PC-3 (cell line): ENCODE results near the gene STOX2. TPM values are rescaled to one million over a fixed set of nuclear protein-coding genes. Genes with fewer than 3 reads are reported as not detected.

Experiments used
- ATAC-seq: fragments of 200-7000 bp; cut with Tn5 transposase; 2 replicates; pipeline ENCODE4 v1.9.1; 2020; ENCODE audit warnings: mild to moderate bottlenecking, moderate library complexity
- BruUV-seq: library from RNA; stranded (reverse); fragments of 400-500 nt; replicated peaks from 2 replicates; lab custom pipeline; 2021; lab: Mats Ljungman, UMichigan
- CTCF ChIA-PET: fragments of 300-600 bp; sonication (Branson Sonifier 250); formaldehyde crosslinking; loops from one replicate; lab custom pipeline; 2022; ENCODE audit warnings: antibody characterized with exemption; lab: Charles Lee
- POLR2A ChIA-PET: fragments of 300-600 bp; sonication (Branson Sonifier 250); formaldehyde crosslinking; loops from one replicate; lab custom pipeline; 2022; ENCODE audit warnings: antibody characterized with exemption; ENCODE audit not compliant: unreplicated experiment; lab: Charles Lee
- DNase-seq: peaks from one replicate; pipeline ENCODE4 v3.0.0-alpha.2; 2015
- H2AFZ ChIP-seq: fragments of 300-600 bp; sonication (generic); 2 replicates; pipeline ENCODE4 v1.6.0; 2016; ENCODE audit warnings: antibody characterized with exemption, low read length
- H3F3A ChIP-seq: fragments of 300-600 bp; sonication (generic); one replicate; pipeline ENCODE4 v1.6.0; 2017; ENCODE audit warnings: antibody characterized with exemption, low read length, control low read depth, mild to moderate bottlenecking; ENCODE audit not compliant: unreplicated experiment
- H3K27ac ChIP-seq: fragments of 300-600 bp; sonication (generic); 2 replicates; pipeline ENCODE4 v1.5.1; 2016; ENCODE audit warnings: mild to moderate bottlenecking, low read length
- H3K27me3 ChIP-seq: fragments of 300-600 bp; sonication (generic); 2 replicates; pipeline ENCODE4 v1.6.1; 2016; ENCODE audit warnings: low read length, mixed read lengths
- H3K36me3 ChIP-seq: fragments of 300-600 bp; sonication (generic); 2 replicates; pipeline ENCODE4 v1.6.1; 2016; ENCODE audit warnings: low read depth, mixed run types, low read length, mixed read lengths
- H3K4me1 ChIP-seq: fragments of 300-600 bp; sonication (generic); 2 replicates; pipeline ENCODE4 v1.5.1; 2016; ENCODE audit warnings: low read length; ENCODE audit not compliant: insufficient read depth
- H3K4me2 ChIP-seq: fragments of 300-600 bp; sonication (generic); 2 replicates; pipeline ENCODE4 v1.6.0; 2016; ENCODE audit warnings: low read length
- H3K4me3 ChIP-seq: fragments of 300-600 bp; sonication (generic); 2 replicates; pipeline ENCODE4 v1.5.1; 2016; ENCODE audit warnings: mild to moderate bottlenecking, low read length, mixed read lengths
- H3K79me2 ChIP-seq: fragments of 300-600 bp; sonication (generic); 2 replicates; pipeline ENCODE4 v1.6.1; 2017; ENCODE audit warnings: low read length, mixed read lengths
- H3K9ac ChIP-seq: fragments of 300-600 bp; sonication (generic); 2 replicates; pipeline ENCODE4 v1.6.0; 2016; ENCODE audit warnings: mild to moderate bottlenecking, low read length
- H3K9me2 ChIP-seq: fragments of 300-600 bp; sonication (generic); replicated peaks from 2 replicates; pipeline ENCODE4 v1.6.1; 2016; ENCODE audit warnings: mixed run types, low read length, mixed read lengths
- H3K9me3 ChIP-seq: fragments of 300-600 bp; sonication (generic); 2 replicates; pipeline ENCODE4 v1.6.1; 2016; ENCODE audit warnings: low read length, mixed read lengths
- H4K20me1 ChIP-seq: fragments of 300-600 bp; sonication (generic); 2 replicates; pipeline ENCODE4 v1.6.1; 2016; ENCODE audit warnings: low read length, mixed read lengths
- EZH2 ChIP-seq: fragments of 300-600 bp; sonication (generic); IDR thresholded peaks from one replicate; pipeline ENCODE4 v1.6.1; 2017; ENCODE audit warnings: antibody characterized with exemption, mild to moderate bottlenecking, low read length; ENCODE audit not compliant: unreplicated experiment
- EZH2phosphoT487 ChIP-seq: fragments of 300-600 bp; sonication (generic); IDR thresholded peaks from 2 replicates; pipeline ENCODE4 v1.6.1; 2018; ENCODE audit warnings: mild to moderate bottlenecking, antibody characterized with exemption, low read length, borderline replicate concordance
- intact Hi-C: fragments of 100-400 bp; cut with micrococcal nuclease; formaldehyde crosslinking; loops from 2 replicates; pipeline ENCODE4 v1.9.0; 2023
- total RNA-seq: library from RNA; depleted of rRNA; stranded (reverse); fragments of >200 nt; gene quantifications from 2 replicates; pipeline ENCODE4 v1.2.3, GENCODE V29; 2014
- TF ChIP-seq, protein P1 (sequence below): fragments of 300-600 bp; sonication (generic); conservative IDR thresholded peaks from 2 replicates; pipeline ENCODE4 v1.5.1; 2017; ENCODE audit warnings: antibody characterized with exemption, low read depth, mild to moderate bottlenecking, low read length

Gene STOX2
- total RNA-seq, 1 experiment from 2014 or later = 3.6 TPM

DNA sequence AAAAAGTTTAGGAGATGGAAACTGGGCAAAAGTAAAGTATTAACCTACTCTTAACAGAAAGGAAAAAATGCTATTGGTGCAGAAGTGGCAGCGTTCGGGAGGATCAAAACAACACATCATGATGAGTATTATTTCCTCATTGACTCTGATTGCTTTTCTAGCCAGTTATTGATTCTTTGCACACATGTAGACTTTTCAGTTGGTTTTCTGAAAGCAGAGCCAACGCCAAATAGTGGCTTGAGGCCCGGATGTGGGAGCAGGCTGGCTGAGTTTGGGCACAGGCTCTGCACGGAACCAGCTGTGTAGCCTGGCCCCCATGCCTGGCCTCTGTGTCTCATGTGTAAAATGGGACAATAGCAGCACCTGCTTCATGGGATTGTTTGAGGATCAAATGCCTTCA, 21.8 kb downstream of the STOX2 start:
- intact Hi-C loops = no loop called here
- Histone ChIP-seq H3K4me1 (no peaks in the 10 kb centered on the region), H3K9me2 (no peaks in the 10 kb centered on the region), H3K9ac (no peak overlapping the region), H3K9me3 (no peaks in the 10 kb centered on the region), H3K36me3 (no peaks in the 10 kb centered on the region), H3K27ac (no peak overlapping the region), H4K20me1 (no peaks in the 10 kb centered on the region), H2AFZ (no peak overlapping the region), H3K79me2 (no peaks in the 10 kb centered on the region), H3K4me3 (no peak overlapping the region), H3F3A (no peaks in the 10 kb centered on the region), H3K4me2 (no peak overlapping the region), H3K27me3 (no peaks in the 10 kb centered on the region)
- POLR2A ChIA-PET = no interaction called here
- no TSS peak for BruUV-seq
- DNase-seq (no peak), ATAC-seq (no peak)
- TF ChIP-seq EZH2phosphoT487 (no peak), EZH2 (no peak)
- TF ChIP-seq, protein P1, sequence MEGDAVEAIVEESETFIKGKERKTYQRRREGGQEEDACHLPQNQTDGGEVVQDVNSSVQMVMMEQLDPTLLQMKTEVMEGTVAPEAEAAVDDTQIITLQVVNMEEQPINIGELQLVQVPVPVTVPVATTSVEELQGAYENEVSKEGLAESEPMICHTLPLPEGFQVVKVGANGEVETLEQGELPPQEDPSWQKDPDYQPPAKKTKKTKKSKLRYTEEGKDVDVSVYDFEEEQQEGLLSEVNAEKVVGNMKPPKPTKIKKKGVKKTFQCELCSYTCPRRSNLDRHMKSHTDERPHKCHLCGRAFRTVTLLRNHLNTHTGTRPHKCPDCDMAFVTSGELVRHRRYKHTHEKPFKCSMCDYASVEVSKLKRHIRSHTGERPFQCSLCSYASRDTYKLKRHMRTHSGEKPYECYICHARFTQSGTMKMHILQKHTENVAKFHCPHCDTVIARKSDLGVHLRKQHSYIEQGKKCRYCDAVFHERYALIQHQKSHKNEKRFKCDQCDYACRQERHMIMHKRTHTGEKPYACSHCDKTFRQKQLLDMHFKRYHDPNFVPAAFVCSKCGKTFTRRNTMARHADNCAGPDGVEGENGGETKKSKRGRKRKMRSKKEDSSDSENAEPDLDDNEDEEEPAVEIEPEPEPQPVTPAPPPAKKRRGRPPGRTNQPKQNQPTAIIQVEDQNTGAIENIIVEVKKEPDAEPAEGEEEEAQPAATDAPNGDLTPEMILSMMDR = no peak
- CTCF ChIA-PET = no interaction called here

DNA sequence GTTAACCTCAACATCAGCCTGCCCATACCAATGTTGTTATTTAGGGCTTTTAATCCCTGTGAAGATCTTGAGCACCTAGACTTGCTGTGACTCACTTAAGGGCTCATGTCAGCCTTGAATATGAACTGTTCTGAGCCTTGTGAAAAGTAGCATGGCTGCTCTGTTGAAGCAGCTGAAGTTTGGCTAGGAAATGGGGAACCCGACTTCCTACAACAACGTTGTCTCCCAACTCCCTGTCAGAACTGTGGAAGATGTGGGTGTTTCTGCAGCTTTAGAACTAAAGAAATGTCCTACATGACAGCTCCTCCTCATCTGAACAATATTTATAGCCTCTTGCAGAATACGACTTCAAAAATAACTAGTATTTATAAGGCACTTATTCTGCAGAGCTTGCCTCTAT, 27.5 kb downstream of the STOX2 start:
- no TSS peak for BruUV-seq
- Histone ChIP-seq H3K27ac (no peak overlapping the region), H3K79me2 (no peaks in the 10 kb centered on the region), H3K27me3 (no peaks in the 10 kb centered on the region), H2AFZ (no peak overlapping the region), H4K20me1 (no peaks in the 10 kb centered on the region), H3K9me3 (no peaks in the 10 kb centered on the region), H3F3A (no peaks in the 10 kb centered on the region), H3K36me3 (no peaks in the 10 kb centered on the region), H3K9ac (no peak overlapping the region), H3K9me2 (no peaks in the 10 kb centered on the region), H3K4me2 (no peak overlapping the region), H3K4me1 (no peaks in the 10 kb centered on the region), H3K4me3 (no peak overlapping the region)
- ChIA-PET CTCF (no interaction called here), POLR2A (no interaction called here)
- TF ChIP-seq EZH2 (no peak), EZH2phosphoT487 (no peak)
- TF ChIP-seq, protein P1 = no peak
- DNase-seq = no peak
- no peak for ATAC-seq
- intact Hi-C loops = no loop called here

DNA sequence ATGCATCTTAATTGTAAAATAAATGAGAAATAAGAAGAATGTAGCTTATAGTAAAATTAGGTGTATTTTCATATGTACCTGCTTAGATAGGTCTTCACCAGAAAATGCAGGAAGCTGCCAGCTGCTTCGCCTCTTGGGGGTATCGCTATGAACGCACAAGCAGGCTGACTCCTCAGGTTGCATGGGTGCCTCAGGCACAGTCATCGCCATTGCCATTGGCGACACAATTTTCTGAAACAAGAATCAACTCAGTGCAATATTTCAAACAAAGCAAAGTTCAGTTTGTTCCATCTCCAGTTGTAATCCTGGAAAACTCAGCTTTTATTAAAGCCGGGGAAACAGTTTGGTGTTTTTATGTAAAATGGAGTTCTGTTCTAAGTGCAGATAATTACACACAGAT, 29.7 kb downstream of the STOX2 start:
- no peak overlapping the region for H3K4me3 ChIP-seq
- H3K4me1 ChIP-seq = no peaks in the 10 kb centered on the region
- no peaks in the 10 kb centered on the region for H3K36me3 ChIP-seq
- ChIA-PET CTCF (no interaction called here), POLR2A (no interaction called here)
- H3K4me2 ChIP-seq = no peak overlapping the region
- TF ChIP-seq EZH2phosphoT487 = no peak
- no peak for TF ChIP-seq EZH2
- TF ChIP-seq, protein P1 = no peak
- DNase-seq (no peak), ATAC-seq (no peak)
- no peaks in the 10 kb centered on the region for H3K27me3 ChIP-seq
- H3K9me3 ChIP-seq = no peaks in the 10 kb centered on the region
- intact Hi-C loops = no loop called here
- no peak overlapping the region for H3K9ac ChIP-seq
- no TSS peak for BruUV-seq
- no peaks in the 10 kb centered on the region for H4K20me1 ChIP-seq
- no peaks in the 10 kb centered on the region for H3F3A ChIP-seq
- H3K9me2 ChIP-seq = no peaks in the 10 kb centered on the region
- H2AFZ ChIP-seq = no peak overlapping the region
- H3K27ac ChIP-seq = no peak overlapping the region
- H3K79me2 ChIP-seq = no peaks in the 10 kb centered on the region
